Activated naive CD4-positive, alpha-beta T cell treated with anti-CD3 and anti-CD28 coated beads, Interleukin-2, amount 50 U/mL, for 72 hours (primary cell): ENCODE data around the gene CRTC3. TPM values are rescaled to one million over a fixed set of nuclear protein-coding genes. Genes with fewer than 3 reads are reported as not detected.

Experiments used
- ATAC-seq, 2 donors: fragments of 150-1000 bp; cut with Tn5 transposase; 2 replicates each; pipeline ENCODE4 v1.10.0; 2021; ENCODE audit warnings: mild to moderate bottlenecking in 2 of 2, moderate library complexity in 2 of 2
- DNase-seq, 2 donors: peaks; one replicate each; pipeline ENCODE4 v3.0.0; 2021 to 2022; ENCODE audit warnings: low spot score in 2 of 2
- H3K27ac Mint-ChIP-seq, 2 donors: one replicate each; pipeline ENCODE4 v1.8.0; 2022; ENCODE audit warnings: mild to moderate bottlenecking in 2 of 2, mixed read lengths in 2 of 2
- H3K36me3 Mint-ChIP-seq, 2 donors: one replicate each; pipeline ENCODE4 v1.8.0; 2022; ENCODE audit warnings: mixed read lengths in 2 of 2
- H3K9me3 Mint-ChIP-seq, 2 donors: one replicate each; pipeline ENCODE4 v1.8.0; 2022; ENCODE audit warnings: mixed read lengths in 2 of 2
- total RNA-seq, 2 donors: library from RNA; stranded (reverse); gene quantifications; one replicate each; pipeline ENCODE4 v1.2.3, GENCODE V29; 2022

The CRTC3 gene
- total RNA-seq, 2 donors from 2014 or later, result 41.8 to 58.1 TPM

DNA sequence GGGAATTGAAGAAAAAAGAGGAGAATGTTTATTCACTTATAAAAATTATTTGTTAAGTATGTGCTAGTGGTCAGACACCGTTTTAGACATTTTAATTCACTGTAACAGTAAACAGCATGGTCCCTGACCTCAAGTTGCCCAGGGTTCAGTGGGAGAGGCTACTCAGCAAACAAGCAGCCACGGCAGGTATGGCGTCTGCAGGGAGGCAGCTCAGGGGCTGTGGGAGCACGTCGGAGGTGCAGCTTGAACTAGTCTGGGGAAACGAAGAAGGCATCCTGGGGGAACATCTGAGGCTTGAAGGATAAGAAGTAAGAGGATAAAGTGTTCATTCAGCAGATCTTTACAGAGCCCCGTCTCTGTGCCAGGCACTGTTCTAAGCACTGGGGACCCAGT, 66.0 kb downstream of the CRTC3 start:
- H3K36me3 Mint-ChIP-seq, result peaks cover 16 to 55% of the 10 kb centered on the region in 2 donors
- ATAC-seq (no peak), DNase-seq (no peak)
- H3K9me3 Mint-ChIP-seq, result peaks cover 0 to 4% of the 10 kb centered on the region in 2 donors
- peak overlapping the region; percentile 95 to 100 for H3K27ac Mint-ChIP-seq

DNA sequence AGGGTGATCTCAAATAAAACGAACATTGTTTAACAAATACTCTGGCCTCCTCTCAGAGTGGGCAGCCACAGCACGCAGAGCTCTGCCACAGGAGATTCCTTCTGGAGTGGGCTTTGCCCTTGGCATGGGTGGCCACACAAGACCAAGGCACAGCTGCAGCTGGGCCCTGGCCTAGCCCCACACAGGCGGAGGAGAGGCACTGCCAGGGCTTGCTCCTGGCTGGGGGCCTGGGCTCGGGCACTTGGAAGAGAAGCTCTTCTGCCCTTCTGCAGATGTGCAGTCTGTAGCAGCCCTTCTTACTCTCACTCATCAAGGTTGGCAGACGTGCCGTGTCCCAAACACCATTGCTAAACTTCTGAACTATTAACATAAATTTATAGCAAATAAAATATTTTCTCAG, 67.2 kb downstream of the CRTC3 start:
- no peak for ATAC-seq
- H3K27ac Mint-ChIP-seq, result peak overlapping the region; percentile 95 to 96
- DNase-seq, result no peak
- H3K9me3 Mint-ChIP-seq, result peaks cover 0 to 4% of the 10 kb centered on the region in 2 donors
- H3K36me3 Mint-ChIP-seq, result peaks cover 19 to 55% of the 10 kb centered on the region in 2 donors

DNA sequence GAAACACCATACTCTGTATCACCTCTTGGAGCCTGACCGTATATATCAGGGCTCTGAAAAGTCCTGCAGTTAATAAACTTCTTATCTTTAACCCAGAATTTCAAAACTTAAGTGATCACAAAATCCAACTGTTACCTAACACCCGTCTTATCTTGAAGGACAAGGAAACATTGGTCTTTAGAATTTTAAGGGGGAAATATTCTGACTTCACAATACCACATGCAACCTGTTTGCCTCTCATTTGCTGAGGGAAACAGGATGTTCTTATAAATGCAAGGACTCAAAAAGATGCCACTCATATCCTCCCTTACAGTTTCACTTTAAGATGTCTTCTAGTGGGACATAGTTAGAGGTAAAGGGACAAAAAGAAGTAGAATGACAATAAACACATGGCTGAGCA, 67.9 kb downstream of the CRTC3 start:
- H3K36me3 Mint-ChIP-seq, result peaks cover 20 to 51% of the 10 kb centered on the region in 2 donors
- H3K9me3 Mint-ChIP-seq, result peaks cover 0 to 4% of the 10 kb centered on the region in 2 donors
- ATAC-seq, result peak; percentile 54 to 56
- H3K27ac Mint-ChIP-seq, result peak overlapping the region; percentile 95 to 96
- DNase-seq, result no peak

DNA sequence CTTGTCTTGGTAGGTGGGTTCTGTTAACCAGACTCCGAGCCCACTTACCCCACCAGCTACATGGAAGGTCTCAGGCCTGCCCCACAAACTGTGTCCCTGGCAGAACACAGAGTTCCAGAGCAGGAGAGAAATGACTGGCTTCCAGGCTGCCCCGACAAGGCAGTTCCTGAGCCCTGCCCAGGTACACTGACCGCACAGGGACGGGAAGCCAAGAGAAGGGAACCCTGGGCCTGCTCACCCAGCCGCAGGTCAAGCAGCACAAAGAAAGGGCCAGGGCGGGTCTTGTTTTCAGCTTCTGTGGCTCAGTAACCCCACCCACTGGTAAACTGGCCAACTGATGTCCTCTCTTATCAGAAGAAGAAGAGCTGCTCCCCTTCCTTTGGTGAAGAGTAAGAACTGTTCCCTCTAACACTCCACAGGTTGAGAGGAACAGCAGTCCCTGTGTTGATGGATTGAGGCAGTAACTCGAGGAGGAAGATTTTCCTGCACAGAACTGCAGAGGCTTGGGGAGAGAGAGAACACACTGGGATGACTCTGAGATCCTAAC, 68.4 kb downstream of the CRTC3 start:
- peak overlapping the region; percentile 95 to 96 for H3K27ac Mint-ChIP-seq
- H3K9me3 Mint-ChIP-seq, result peaks cover 0 to 4% of the 10 kb centered on the region in 2 donors
- DNase-seq (no peak), ATAC-seq (peak; percentile 4 to 11)
- peaks cover 20 to 50% of the 10 kb centered on the region in 2 donors for H3K36me3 Mint-ChIP-seq

DNA sequence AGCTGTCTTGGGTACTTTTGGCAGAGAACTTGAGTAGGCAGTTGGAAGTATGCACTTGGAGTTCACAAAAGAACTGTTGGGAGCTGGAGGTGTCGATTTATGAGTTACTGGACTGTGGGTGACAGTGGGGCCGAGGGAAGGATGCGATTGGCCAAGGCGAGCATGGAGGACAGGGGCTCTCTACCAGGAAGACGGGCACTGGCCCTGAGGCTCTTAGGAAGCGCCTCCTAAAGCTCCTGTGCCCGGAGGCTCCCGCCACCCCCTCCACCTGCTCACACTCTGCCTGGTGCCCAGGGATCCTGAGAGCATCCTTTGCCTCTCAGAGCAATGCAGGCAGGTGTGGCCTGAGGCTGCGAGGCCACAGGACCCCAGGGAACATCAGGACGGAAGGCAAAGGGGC, 69.0 kb downstream of the CRTC3 start:
- H3K27ac Mint-ChIP-seq, result peak overlapping the region; percentile 95 to 96
- DNase-seq, result no peak
- H3K9me3 Mint-ChIP-seq, result no peaks in the 10 kb centered on the region
- H3K36me3 Mint-ChIP-seq, result peaks cover 20 to 44% of the 10 kb centered on the region in 2 donors
- no peak for ATAC-seq

DNA sequence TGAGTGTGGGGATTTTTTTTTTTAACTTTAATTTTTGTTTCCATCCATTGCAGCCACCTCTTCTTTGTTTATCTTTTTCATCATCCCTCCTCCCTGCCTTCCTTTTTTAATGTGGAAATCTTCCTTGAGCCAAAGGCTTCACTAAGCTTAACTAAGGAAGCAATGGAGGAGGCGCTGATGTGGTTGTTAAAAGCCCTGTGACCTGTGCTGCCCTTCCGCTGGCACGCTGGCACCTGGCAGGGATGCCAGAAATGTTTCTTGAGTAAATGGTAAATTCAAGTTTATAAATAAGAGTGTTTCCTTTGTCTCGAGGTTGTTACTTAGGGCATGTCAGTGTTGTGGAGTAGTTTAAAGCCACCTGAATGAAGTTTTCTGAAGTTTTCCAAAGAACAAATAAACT, 69.4 kb downstream of the CRTC3 start:
- ATAC-seq (no peak), DNase-seq (no peak)
- Mint-ChIP-seq H3K9me3 (no peaks in the 10 kb centered on the region), H3K36me3 (peaks cover 20 to 40% of the 10 kb centered on the region in 2 donors), H3K27ac (peak overlapping the region; percentile 95 to 96)

DNA sequence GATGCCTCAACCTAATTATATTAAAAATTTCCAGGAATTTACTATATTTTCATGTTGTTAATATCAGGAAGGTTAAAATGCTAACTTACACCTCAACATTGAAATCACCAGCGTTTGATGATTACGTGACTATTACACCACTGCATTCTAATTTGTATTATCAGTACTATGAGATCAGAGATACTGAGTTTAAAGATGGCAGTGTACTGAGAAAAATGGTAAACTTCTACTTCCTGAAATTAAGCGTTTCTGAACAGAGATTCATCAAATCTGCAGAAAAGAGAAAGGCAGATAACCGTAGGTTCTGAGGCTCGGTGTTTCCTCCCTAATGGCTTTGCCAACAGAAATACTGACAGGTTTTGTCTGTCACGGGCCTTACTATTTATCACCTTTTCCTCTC, 69.9 kb downstream of the CRTC3 start:
- Mint-ChIP-seq H3K27ac (peak overlapping the region; percentile 95 to 96), H3K36me3 (peaks cover 19 to 40% of the 10 kb centered on the region in 2 donors), H3K9me3 (no peaks in the 10 kb centered on the region)
- ATAC-seq (no peak), DNase-seq (no peak)

DNA sequence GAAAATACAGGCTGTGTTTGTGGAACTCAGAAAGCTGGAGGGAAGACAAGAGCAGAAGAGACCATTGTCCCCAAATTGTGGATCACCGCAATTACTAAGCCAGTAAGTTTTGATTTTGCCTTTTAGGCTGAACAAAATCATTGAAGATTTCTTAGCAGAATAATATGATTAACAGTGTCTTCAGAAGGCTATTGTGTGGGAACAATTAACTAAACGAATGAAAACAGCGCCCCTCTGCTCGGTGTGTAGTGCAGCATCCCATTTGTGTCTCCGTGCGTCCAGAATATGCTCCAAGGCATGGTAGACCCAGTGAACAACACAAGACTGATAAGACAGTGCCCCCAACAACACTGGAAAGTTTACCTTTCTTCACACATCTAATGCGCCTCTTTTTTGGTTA, 71.2 kb downstream of the CRTC3 start:
- peaks cover 15 to 35% of the 10 kb centered on the region in 2 donors for H3K36me3 Mint-ChIP-seq
- DNase-seq, result no peak
- H3K27ac Mint-ChIP-seq, result peak overlapping the region; percentile 1 to 95
- no peak for ATAC-seq
- H3K9me3 Mint-ChIP-seq, result no peaks in the 10 kb centered on the region

DNA sequence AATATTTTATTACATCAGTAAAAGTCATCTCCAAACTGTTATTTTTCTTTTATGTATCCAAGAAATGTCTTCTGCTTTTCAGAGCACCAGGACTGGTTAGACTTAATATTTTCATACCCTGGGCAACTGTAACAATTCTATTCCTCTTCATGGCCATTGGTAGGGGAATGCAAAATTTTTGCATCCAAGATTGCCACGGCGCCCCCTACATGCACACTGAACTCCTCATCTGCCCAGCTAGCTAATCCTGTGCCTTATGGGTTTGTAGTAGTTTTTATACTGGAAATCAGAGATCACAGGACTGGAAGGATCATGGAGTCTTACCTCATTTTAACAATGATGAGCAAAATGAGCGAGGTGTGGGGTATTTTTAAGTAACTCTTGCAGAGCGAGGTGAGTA, 74.2 kb downstream of the CRTC3 start:
- ATAC-seq, result no peak
- DNase-seq, result peak in 1 of 2 donors; percentile 38
- H3K27ac Mint-ChIP-seq, result peak overlapping the region; percentile 67 to 91
- peaks cover 4 to 7% of the 10 kb centered on the region in 2 donors for H3K36me3 Mint-ChIP-seq
- no peaks in the 10 kb centered on the region for H3K9me3 Mint-ChIP-seq

DNA sequence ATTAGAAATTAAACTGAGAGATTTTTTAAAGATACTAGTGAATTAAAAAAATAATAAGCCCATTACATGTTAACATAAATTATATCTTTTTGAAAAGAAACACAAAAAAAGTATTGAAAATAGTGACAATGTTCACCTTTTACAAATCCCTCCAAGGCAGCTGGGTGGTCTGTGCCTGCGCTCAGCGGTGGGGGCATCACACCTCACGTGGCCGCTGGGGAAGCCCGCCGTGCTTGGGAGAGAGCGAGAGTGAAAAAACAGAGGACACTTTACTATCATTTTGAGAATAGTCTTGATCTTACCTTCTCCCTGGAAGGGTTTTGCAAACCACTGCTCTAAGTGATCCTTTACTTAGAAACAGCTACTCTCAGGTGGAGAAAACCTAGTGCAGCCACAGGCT, 76.9 kb downstream of the CRTC3 start:
- DNase-seq, result no peak
- no peaks in the 10 kb centered on the region for H3K9me3 Mint-ChIP-seq
- H3K36me3 Mint-ChIP-seq, result peaks cover 0 to 4% of the 10 kb centered on the region in 2 donors
- ATAC-seq, result no peak
- H3K27ac Mint-ChIP-seq, result no peak overlapping the region

DNA sequence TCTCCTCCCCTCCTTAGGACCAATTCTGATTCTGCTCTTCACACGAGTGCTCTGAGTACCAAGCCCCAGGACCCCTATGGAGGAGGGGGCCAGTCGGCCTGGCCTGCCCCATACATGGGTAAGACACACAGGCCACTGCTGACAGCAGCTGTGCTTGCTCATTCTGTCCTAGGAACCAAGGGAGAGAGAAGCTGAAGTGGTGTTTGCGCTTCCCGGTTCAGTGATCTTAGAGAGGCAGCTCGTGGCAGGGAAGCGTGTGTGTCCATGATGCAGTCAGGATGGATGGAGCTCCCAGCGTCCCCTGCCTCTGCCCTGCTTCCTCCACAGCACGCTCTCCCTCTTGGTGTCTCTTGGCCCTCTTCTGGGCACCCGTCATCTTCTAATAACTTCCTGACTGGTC, 77.6 kb downstream of the CRTC3 start:
- no peak for ATAC-seq
- H3K27ac Mint-ChIP-seq, result peak overlapping the region; percentile 41 to 62
- H3K36me3 Mint-ChIP-seq, result no peaks in the 10 kb centered on the region
- no peaks in the 10 kb centered on the region for H3K9me3 Mint-ChIP-seq
- no peak for DNase-seq

DNA sequence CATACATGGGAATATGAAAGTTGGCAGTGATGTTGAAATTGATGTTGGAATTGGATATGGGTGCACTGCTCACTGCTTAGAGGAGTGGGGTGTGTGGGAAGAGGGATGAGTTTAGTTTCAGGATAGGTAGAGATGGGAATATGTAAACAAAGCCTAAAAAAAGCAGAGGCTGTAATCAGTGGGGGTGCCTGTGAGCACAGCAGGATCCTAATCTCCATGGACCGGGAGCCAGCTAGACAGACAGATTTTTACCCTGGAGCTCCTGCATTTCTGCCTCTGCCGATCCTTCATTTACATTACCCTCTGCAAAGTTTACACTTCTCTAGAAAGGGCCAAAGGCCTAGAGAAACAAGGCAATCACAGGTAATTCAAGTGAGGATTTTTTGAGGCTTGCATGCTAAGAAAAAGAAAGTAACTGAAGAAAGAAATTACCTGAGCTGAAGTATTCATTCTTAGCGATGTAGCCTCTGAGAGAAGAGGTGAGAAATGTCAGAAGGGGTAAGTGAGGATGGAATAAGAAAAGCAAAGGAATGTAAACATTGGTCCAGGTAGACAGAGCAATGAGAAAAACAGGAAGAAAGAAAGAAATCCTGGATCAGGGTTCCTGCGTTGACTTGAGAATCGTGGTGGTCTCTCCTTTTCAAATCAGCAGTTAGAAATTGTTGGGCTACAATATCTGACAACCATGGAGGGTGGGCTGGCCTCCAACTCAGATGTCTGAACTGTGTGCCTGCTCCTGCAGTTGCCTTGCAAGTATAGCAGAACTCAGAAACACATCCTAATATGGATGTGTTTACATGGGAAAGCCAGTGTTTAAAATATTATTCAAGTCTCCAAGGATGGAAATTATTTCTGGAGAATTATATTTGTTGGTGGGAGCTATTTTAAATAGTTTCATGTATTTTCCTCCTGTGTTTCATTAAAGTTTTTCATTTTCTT, 79.8 kb downstream of the CRTC3 start:
- Mint-ChIP-seq H3K27ac (peak overlapping the region in 1 of 2 donors; percentile 28), H3K9me3 (no peaks in the 10 kb centered on the region), H3K36me3 (peaks cover 0 to 5% of the 10 kb centered on the region in 2 donors)
- ATAC-seq, result no peak
- no peak for DNase-seq

DNA sequence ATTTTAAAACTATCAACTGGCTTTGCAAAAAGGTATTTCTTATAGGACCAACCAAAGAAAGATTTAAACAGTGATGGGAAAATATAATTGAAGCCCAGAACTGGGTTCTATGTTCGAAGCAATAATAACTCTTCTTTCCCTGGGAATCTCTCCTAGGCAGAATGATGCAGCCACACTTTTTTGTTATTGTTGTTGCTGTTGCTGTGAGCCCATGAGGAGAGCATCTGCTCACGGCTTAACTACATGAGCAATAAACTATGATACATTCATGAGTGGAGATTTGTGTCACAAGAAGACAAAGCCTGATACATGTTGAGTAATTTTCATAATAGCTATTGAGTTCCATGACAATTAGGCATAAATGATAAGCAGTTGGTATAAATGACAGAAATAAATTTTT, 80.5 kb downstream of the CRTC3 start:
- no peaks in the 10 kb centered on the region for H3K9me3 Mint-ChIP-seq
- H3K27ac Mint-ChIP-seq, result no peak overlapping the region
- ATAC-seq (no peak), DNase-seq (no peak)
- peaks cover 0 to 5% of the 10 kb centered on the region in 2 donors for H3K36me3 Mint-ChIP-seq

DNA sequence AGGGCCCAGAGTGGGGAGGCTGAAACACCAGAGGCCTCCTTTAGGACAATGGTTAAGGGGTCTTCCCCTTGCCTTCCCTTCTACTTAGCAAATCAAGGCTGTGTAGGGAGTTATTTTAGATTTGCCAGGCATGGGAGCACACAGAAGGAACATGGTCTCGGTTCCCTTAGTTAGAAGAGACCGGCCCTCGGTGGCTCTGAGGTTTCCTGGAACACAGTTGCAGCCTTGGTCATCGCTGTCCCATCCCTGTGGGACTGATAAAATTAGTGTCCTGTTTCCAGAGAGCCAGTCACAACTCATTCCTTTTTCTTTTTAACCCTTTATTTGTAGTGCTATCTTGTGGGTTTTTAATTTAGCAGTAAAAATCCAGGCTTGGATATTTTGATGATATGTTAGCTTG, 81.4 kb downstream of the CRTC3 start:
- Mint-ChIP-seq H3K9me3 (no peaks in the 10 kb centered on the region), H3K27ac (peak overlapping the region in 1 of 2 donors; percentile 44), H3K36me3 (peaks cover 0 to 5% of the 10 kb centered on the region in 2 donors)
- DNase-seq (no peak), ATAC-seq (no peak)

DNA sequence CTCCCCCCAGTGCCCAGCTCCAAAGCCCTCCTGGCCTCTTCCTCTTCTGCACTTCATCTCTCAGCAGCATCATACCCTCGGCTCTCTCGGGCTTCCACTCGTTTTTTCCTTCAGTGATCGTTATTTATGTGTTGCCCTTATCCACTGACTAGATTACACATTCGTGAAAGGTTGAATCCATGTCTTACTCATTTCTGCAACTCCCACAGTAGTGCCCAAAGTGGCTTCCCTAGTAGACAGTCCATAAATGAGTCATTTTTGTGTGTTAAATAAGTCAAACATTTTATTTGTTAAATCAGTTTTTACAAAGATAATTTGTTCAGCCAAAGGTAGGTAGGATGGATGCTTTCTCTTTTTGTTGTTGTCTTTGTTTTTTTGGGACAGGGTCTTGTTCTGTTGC, 87.4 kb downstream of the CRTC3 start:
- Mint-ChIP-seq H3K27ac (peak overlapping the region; percentile 12 to 38), H3K9me3 (peaks cover 0 to 5% of the 10 kb centered on the region in 2 donors), H3K36me3 (peaks cover 15 to 43% of the 10 kb centered on the region in 2 donors)
- peak; percentile 84 to 85 for ATAC-seq
- no peak for DNase-seq

DNA sequence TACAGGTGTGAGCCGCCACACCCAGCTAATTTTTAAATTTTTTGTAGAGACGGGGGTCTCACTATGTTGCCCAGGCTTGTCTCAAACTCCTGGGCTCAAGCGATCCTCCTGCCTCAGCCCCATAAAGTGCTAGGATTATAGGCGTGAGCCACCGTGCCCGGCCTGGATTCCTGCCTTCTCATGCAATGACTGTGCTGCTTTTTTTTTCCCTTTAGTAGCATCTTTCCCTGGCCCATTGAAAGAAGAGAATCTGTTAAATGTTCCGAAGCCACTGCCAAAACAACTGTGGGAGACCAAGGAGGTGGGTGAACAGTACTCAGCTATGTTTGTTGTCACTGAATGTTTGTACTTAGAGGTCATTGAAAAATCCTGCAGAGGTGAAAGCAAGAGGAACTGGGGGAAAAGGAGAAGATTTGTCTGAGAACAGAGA, 88.0 kb downstream of the CRTC3 start:
- Mint-ChIP-seq H3K9me3 (peaks cover 0 to 5% of the 10 kb centered on the region in 2 donors), H3K36me3 (peaks cover 15 to 43% of the 10 kb centered on the region in 2 donors), H3K27ac (peak overlapping the region in 1 of 2 donors; percentile 38)
- ATAC-seq (no peak), DNase-seq (no peak)

DNA sequence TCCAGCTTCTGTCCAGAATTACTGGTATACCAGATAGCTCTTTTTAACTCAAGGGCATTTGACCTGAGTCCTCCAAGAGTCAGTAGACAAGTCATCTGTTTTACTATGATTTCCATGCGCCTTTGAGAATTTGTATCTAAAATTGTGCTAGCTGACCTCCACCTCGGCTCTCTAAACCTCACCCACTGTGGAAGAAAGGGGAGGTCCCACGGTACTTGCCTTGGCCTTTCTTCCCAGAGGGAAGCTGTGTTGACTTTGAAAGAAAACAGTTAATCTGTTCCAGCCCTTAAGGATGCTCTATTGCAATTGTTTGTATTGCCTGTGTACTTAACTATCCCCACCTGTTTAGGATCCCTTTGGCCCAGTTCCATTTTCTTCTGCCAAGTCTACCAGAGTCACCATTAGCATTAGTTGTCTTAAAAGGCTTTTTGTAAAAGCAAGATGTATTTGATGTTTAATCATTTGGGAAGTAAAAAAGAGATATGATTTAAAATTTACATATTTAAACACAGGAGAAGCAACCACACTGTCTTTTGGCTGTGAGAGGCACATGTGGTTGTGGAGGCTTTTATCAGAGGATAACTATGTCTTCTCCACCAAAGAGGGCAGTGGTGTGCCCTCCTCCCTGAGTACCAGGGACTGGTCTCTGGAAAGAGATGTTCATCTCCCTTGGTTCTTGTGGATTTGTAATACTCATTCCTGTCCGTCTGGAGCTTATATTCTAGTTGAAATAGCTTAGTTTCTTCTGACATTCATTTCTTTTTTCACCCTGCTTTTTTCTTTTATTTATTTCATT, 88.8 kb downstream of the CRTC3 start:
- DNase-seq (no peak), ATAC-seq (no peak)
- peaks cover 0 to 5% of the 10 kb centered on the region in 2 donors for H3K9me3 Mint-ChIP-seq
- H3K36me3 Mint-ChIP-seq, result peaks cover 15 to 38% of the 10 kb centered on the region in 2 donors
- H3K27ac Mint-ChIP-seq, result peak overlapping the region in 1 of 2 donors; percentile 28
